Keratinocyte (primary cell): Measurements from ENCODE around the gene LPGAT1. TPM values are rescaled to one million over a fixed set of nuclear protein-coding genes. Genes with fewer than 3 reads are reported as not detected.

Experiments
- DNase-seq: peaks from one replicate; pipeline ENCODE4 v3.0.0-alpha.2; 2011; ENCODE audit warnings: low read depth, missing footprints, low spot score
- FAIRE-seq: peaks from 2 replicates; lab custom pipeline; 2011; peaks lifted over from hg19 to GRCh38; lab: Jason Lieb, UNC
- H2AFZ ChIP-seq: 2 replicates; pipeline ENCODE4 v1.6.0; 2012; ENCODE audit warnings: low read length, control low read depth, inconsistent platforms; ENCODE audit not compliant: control insufficient read depth
- H3K27ac ChIP-seq: 2 replicates; pipeline ENCODE4 v1.5.1; 2011; ENCODE audit warnings: low read length; ENCODE audit not compliant: control insufficient read depth, insufficient read depth
- H3K27me3 ChIP-seq: 3 replicates; pipeline ENCODE4 v1.6.0; 2011; ENCODE audit warnings: low read length; ENCODE audit not compliant: control insufficient read depth, insufficient read depth; ENCODE audit errors: extremely low read depth
- H3K36me3 ChIP-seq, 2 experiments: 2 replicates in 1 of 2; 3 replicates in 1 of 2; pipeline ENCODE4 v1.5.1; 2011; ENCODE audit warnings: low read length in 2 of 2, mild to moderate bottlenecking in 1 of 2; ENCODE audit not compliant: control insufficient read depth in 2 of 2, insufficient read depth in 2 of 2; ENCODE audit errors: extremely low read depth in 1 of 2
- H3K4me1 ChIP-seq: 3 replicates; pipeline ENCODE4 v1.5.1; 2011; ENCODE audit warnings: low read length; ENCODE audit not compliant: control insufficient read depth, insufficient read depth; ENCODE audit errors: extremely low read depth
- H3K4me2 ChIP-seq: 3 replicates; pipeline ENCODE4 v1.6.0; 2011; ENCODE audit warnings: low read depth, low read length; ENCODE audit not compliant: control insufficient read depth, insufficient read depth; ENCODE audit errors: extremely low read depth
- H3K4me3 ChIP-seq, 3 experiments: fragments of 200-600 bp in 1 of 3; sonication (generic) in 1 of 3; 2 replicates in 2 of 3; 3 replicates in 1 of 3; pipeline ENCODE4 v1.5.1; 2011 to 2016; ENCODE audit warnings: low read length in 3 of 3, mild to moderate bottlenecking in 3 of 3, control low read depth in 2 of 3, inconsistent platforms in 1 of 3, low read depth in 1 of 3, mixed read lengths in 1 of 3, mixed run types in 1 of 3, moderate library complexity in 1 of 3; ENCODE audit not compliant: control insufficient read depth in 2 of 3, insufficient read depth in 2 of 3; ENCODE audit errors: extremely low read depth in 1 of 3
- H3K79me2 ChIP-seq: 2 replicates; pipeline ENCODE4 v1.6.0; 2012; ENCODE audit warnings: low read length; ENCODE audit not compliant: control insufficient read depth, insufficient read depth
- H3K9ac ChIP-seq: 3 replicates; pipeline ENCODE4 v1.6.0; 2011; ENCODE audit warnings: low read length; ENCODE audit not compliant: control insufficient read depth, insufficient read depth; ENCODE audit errors: extremely low read depth
- H3K9me1 ChIP-seq: 3 replicates; pipeline ENCODE4 v1.6.0; 2011; ENCODE audit warnings: low read length; ENCODE audit not compliant: control insufficient read depth, insufficient read depth; ENCODE audit errors: extremely low read depth
- H3K9me3 ChIP-seq: 2 replicates; pipeline ENCODE4 v1.5.1; 2012; ENCODE audit warnings: low read depth, low read length; ENCODE audit not compliant: control insufficient read depth
- H4K20me1 ChIP-seq: 3 replicates; pipeline ENCODE4 v1.6.0; 2011; ENCODE audit warnings: low read length; ENCODE audit not compliant: control insufficient read depth, insufficient read depth; ENCODE audit errors: extremely low read depth
- CTCF ChIP-seq, 3 experiments: IDR thresholded peaks in 1 of 3; conservative IDR thresholded peaks in 1 of 3; optimal IDR thresholded peaks in 1 of 3; 2 replicates in 2 of 3; 3 replicates in 1 of 3; pipeline versions ENCODE3 to v1.5.1; 2011; ENCODE audit warnings: low read length in 3 of 3, mild to moderate bottlenecking in 3 of 3, moderate library complexity in 2 of 3, control low read depth in 1 of 3, inconsistent platforms in 1 of 3; ENCODE audit not compliant: insufficient read depth in 2 of 3; ENCODE audit errors: extremely low read depth in 1 of 3
- EZH2 ChIP-seq: IDR thresholded peaks from one replicate; pipeline ENCODE4 v1.6.1; 2012; ENCODE audit warnings: inconsistent platforms, mild to moderate bottlenecking, low read length, moderate library complexity
- dilution Hi-C: fragments of 300-500 bp; cut with MboI; formaldehyde crosslinking; loops from one replicate; pipeline ENCODE4 v1.7.0; 2020; ENCODE audit warnings: low sequenced_read_pairs; ENCODE audit not compliant: extremely low pct_ligation_motif_present
- polyA plus RNA-seq, 5 experiments: library from polyadenylated mRNA; depleted of rRNA in 3 of 5; stranded (reverse) in 3 of 5; stranded (forward) in 1 of 5; unstranded in 1 of 5; fragments of >200 nt; gene quantifications; 1 replicate in 1 of 5; 2 replicates in 3 of 5; 3 replicates in 1 of 5; pipeline versions ENCODE4 v1.2.1 to v1.2.3, GENCODE V29; 2011 to 2012; ENCODE audit warnings: missing spikeins in 2 of 5, low read depth in 1 of 5, low replicate concordance in 1 of 5

The LPGAT1 gene
- polyA plus RNA-seq, 1 donor (not counting 4 experiments of a cell fraction or from before 2014, with no cell fraction given) = 14.7 TPM

- no peaks in the 10 kb centered on the region for H3K79me2 ChIP-seq
- dilution Hi-C loops = no loop called here
- H3K9me1 ChIP-seq = no peaks in the 10 kb centered on the region
- TF ChIP-seq EZH2 = no peak
- TF ChIP-seq CTCF (optimal IDR thresholded peaks at IDR 0.05 in 1 of 3, IDR thresholded peaks at IDR 0.05 in 1 of 3, conservative IDR thresholded peaks at IDR 0.05 in 1 of 3; ENCODE audit: extremely low read depth in 1 of 3, insufficient read depth in 2 of 3, low read length in 3 of 3) = no peak
- H3K36me3 ChIP-seq = no peaks in the 10 kb centered on the region
- DNase-seq (no peak), FAIRE-seq (no peak)
- H3K4me2 ChIP-seq = no peak overlapping the region
- H3K27me3 ChIP-seq = no peaks in the 10 kb centered on the region
- H4K20me1 ChIP-seq = no peaks in the 10 kb centered on the region
- H3K4me1 ChIP-seq = no peaks in the 10 kb centered on the region
- H2AFZ ChIP-seq = no peak overlapping the region
- no peaks in the 10 kb centered on the region for H3K9me3 ChIP-seq
- no peak overlapping the region for H3K27ac ChIP-seq
- H3K4me3 ChIP-seq = no peak overlapping the region
- H3K9ac ChIP-seq = no peak overlapping the region
Measured at GRCh38 chr1:211726467-211726995, 104.0 kb downstream of the LPGAT1 start.

DNA sequence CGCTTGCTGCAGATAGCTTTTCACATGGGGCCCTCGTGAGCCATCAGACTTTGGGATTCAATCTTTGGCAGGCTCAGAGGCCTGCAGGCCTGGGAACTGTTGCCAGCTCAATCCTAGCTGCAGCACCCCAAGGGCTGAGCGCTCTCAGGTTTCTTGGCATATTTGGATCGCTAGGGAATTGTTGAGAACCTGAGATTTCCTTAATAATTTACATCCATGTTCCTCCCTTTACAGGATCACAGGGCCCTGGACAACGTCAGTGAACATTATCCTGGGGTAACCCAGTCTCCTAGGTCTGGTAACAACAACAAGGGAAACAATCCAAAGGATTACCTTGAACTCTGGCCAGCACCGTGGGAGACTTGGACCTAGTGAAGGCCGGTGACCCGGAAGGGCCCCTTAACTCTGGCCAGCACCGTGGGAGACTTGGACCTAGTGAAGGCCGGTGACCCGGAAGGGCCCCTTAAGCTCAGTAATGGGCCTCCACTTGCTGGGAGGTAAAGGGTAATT, 105.8 kb downstream of the LPGAT1 start:
- DNase-seq (no peak), FAIRE-seq (no peak)
- Histone ChIP-seq H3K36me3 (no peaks in the 10 kb centered on the region), H3K27ac (no peak overlapping the region), H3K4me3 (no peak overlapping the region), H3K9me3 (no peaks in the 10 kb centered on the region), H2AFZ (no peak overlapping the region), H3K4me1 (no peaks in the 10 kb centered on the region), H3K9ac (no peak overlapping the region), H3K79me2 (no peaks in the 10 kb centered on the region), H3K27me3 (no peaks in the 10 kb centered on the region), H4K20me1 (no peaks in the 10 kb centered on the region), H3K9me1 (no peaks in the 10 kb centered on the region), H3K4me2 (no peak overlapping the region)
- TF ChIP-seq EZH2 (no peak), CTCF (optimal IDR thresholded peaks at IDR 0.05 in 1 of 3, IDR thresholded peaks at IDR 0.05 in 1 of 3, conservative IDR thresholded peaks at IDR 0.05 in 1 of 3; ENCODE audit: extremely low read depth in 1 of 3, insufficient read depth in 2 of 3, low read length in 3 of 3) (no peak)
- dilution Hi-C loops = no loop called here
